Measurements from ENCODE around the gene C19orf85.

- TF ChIP-seq, protein P1, sequence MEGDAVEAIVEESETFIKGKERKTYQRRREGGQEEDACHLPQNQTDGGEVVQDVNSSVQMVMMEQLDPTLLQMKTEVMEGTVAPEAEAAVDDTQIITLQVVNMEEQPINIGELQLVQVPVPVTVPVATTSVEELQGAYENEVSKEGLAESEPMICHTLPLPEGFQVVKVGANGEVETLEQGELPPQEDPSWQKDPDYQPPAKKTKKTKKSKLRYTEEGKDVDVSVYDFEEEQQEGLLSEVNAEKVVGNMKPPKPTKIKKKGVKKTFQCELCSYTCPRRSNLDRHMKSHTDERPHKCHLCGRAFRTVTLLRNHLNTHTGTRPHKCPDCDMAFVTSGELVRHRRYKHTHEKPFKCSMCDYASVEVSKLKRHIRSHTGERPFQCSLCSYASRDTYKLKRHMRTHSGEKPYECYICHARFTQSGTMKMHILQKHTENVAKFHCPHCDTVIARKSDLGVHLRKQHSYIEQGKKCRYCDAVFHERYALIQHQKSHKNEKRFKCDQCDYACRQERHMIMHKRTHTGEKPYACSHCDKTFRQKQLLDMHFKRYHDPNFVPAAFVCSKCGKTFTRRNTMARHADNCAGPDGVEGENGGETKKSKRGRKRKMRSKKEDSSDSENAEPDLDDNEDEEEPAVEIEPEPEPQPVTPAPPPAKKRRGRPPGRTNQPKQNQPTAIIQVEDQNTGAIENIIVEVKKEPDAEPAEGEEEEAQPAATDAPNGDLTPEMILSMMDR (IDR thresholded peaks at IDR 0.05), result peak in 2 of 5 experiments; percentile 13 to 30
- no peak for TF ChIP-seq EP300 (IDR thresholded peaks at IDR 0.05)
Measured at GRCh38 chr19:55468054-55468393, 3.5 kb upstream of the C19orf85 start.

Measured in tibial nerve (tissue), 4 donors.